RCC 7860 (cell line): Measurements from ENCODE around the gene CCDC150.

Experiments
- DNase-seq: peaks from one replicate; pipeline ENCODE4 v3.0.0-alpha.2; 2015; ENCODE audit warnings: low spot score
- FAIRE-seq: peaks from 2 replicates; lab custom pipeline; 2012; peaks lifted over from hg19 to GRCh38; lab: Jason Lieb, UNC

The CCDC150 gene

DNA sequence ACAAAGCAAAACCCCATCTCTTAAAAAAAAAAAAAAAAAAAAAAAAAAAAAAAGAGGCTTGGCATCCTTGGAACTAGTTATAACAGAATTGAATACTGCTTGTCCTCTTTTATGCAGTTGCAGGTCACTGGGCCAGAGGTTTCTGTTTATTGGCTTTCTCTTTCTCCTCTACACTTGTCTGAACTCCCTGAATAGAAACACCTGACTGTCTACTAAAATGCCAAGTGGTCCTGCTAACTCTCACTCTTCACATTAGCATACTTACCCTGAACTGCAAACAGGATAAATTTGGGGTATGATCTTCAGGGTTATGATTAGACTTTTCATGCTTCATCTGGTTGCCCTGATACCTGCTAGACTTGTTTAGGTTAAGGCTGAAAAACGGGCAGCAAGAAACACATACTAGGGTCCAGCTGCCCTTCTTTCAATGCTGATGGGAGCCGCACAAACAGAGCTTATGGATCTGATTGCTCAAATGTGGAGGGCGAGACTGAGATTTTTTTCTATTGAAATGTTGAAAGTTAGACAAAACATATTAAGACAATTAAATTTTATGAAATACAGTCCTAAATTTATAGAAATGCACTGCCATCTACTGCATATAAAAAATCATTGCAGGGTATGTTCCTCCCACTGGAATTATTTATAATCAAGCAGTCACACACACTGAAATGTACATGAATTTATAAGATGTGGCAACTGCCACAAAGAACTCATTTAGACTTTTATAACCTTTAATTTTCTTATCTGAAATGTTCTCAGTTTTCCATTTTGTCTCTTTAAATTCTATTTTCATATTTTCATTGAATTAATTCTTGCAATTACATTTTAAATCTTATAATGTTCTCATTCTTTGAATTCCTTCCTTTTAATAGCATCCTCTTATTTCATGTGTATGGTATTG lies 119.2 kb downstream of the CCDC150 start:
- FAIRE-seq (peak; percentile 24), DNase-seq (peak; percentile 8)

DNA sequence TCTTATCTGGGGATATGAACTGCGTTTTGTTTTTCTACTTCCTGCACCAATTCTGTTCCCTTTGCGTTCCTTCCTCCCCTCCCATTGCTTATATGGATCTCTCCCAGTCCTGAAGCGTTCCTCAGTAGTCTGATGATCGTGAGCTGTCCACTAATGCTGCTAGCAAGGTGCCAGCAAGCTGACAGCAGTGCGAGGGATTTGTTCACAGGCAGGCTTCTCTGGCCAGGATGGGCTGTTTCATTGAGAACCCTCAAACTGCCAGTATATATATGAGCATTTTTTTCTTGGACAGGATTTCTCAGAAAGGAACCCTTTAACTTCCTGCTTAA lies 119.8 kb downstream of the CCDC150 start:
- DNase-seq: no peak
- no peak for FAIRE-seq

DNA sequence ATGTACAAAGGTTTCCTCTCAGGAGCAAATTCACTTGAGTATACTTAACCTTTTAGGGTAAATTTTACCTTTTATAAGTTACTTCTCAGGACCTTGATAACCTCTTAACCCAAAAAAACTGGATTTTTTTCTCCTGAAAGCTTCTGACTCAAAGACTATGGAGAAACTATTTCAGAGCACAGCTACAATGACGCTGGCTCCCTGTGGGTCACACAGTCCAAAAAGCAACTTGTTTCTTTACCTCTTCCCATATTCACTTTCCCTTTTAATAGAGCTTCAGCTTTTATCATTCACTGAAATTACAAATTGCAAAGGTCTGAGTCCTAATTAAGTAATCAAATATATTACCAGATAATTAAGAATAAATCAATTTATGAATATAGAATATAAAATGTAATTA lies 127.6 kb downstream of the CCDC150 start:
- no peak for DNase-seq
- FAIRE-seq: no peak
